Omental fat pad (tissue), 4 donors: Measurements from ENCODE around the gene EFS. TPM values are rescaled to one million over a fixed set of nuclear protein-coding genes. Genes with fewer than 3 reads are reported as not detected.

Experiments
- ATAC-seq: fragments of 150-250 bp; one replicate; pipeline ENCODE4 v1.9.1; 2016; ENCODE audit warnings: mild to moderate bottlenecking, moderate library complexity; ENCODE audit not compliant: low FRiP score
- DNase-seq: peaks from one replicate; pipeline ENCODE4 v3.0.0-alpha.2; 2019; ENCODE audit warnings: low spot score
- CTCF ChIP-seq, 3 donors: fragments of 450-650 bp; IDR thresholded peaks; one replicate each; pipeline ENCODE4 v1.5.1; 2016 to 2017; ENCODE audit warnings: antibody characterized with exemption in 3 of 3, mild to moderate bottlenecking in 3 of 3, moderate library complexity in 2 of 3
- total RNA-seq, 4 donors: library from RNA; depleted of rRNA; stranded (reverse); fragments of >200 nt; gene quantifications; one replicate each; pipeline ENCODE4 v1.1.0, GENCODE V29; 2016

Gene EFS
- total RNA-seq, 4 donors from 2014 or later: 3.0 to 15.8 (median 7.1) TPM

DNA sequence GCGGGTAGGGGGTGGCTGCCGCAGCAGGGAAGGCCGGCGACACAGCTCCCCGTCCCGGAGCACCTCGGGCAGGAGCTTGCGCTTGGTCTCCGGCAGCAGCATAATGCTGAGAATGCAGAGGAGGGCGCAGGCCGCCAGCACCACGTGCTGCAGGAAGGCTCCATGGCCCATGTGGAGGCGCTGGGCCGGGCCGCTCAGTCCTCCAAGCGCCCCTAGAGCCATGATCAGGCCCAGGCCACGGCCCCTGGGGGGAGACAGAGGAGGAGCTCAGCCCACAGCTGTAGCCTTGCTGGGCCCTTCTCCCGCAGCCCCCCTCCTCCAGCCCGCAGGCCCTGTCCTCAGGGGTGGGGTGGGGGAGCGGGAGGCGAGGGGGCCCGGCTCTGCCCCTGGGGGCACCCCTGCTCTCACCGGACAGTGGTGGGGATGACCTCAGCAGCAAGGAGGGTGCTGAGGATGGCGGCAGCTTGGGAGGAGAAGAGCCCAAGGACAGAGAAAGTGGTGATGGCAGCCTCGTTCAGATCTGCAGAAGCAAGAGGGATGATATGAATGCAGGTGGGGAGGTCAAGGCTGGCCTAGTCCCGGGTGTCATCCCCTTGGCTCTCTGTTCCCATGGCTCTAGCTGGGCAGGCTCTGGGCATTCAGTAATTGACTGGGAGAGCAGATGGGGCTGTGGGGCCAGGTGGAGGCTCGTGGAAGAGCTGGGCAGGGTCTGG, 18.1 kb downstream of the EFS start:
- no peak for TF ChIP-seq CTCF (IDR thresholded peaks at IDR 0.05)
- DNase-seq (no peak), ATAC-seq (no peak)

DNA sequence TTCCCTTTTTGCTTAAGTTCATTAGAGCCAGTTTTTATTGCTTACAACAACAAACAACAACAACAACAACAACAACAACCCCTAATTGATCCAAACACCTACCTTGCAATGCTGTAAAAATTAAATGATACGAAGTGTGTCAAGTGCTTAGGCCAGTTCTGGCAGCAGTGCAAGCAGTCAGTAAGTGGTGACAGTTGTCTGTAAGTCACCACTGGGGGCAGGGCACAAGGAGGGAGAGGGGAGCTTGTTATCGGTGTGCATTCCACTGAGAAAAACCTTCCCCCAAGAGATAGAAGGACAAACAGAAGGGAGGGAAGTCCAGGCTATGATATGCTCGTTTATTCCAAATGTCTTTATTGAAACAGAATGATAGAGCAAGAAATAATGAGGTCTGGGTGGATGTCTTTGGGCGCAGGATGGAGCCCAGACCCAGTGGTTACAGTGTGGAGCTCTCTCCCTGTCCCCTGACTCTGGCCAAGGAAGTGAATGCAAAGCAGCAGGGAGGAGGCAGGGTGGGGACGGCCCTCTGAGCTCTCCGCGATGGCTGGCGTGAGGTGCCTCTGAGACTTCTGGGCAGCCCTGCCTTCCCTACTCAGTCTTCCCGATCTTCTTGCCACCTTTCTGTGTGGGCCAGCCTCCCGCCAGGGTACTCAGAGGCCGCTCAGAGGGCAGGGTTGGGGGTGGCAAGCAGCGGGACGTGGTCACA, 18.8 kb downstream of the EFS start:
- ATAC-seq: no peak
- TF ChIP-seq CTCF (IDR thresholded peaks at IDR 0.05): no peak
- DNase-seq: no peak

- TF ChIP-seq CTCF (IDR thresholded peaks at IDR 0.05): no peak
- DNase-seq (no peak), ATAC-seq (no peak)
Measured at GRCh38 chr14:23344481-23344880, 20.5 kb downstream of the EFS start.

DNA sequence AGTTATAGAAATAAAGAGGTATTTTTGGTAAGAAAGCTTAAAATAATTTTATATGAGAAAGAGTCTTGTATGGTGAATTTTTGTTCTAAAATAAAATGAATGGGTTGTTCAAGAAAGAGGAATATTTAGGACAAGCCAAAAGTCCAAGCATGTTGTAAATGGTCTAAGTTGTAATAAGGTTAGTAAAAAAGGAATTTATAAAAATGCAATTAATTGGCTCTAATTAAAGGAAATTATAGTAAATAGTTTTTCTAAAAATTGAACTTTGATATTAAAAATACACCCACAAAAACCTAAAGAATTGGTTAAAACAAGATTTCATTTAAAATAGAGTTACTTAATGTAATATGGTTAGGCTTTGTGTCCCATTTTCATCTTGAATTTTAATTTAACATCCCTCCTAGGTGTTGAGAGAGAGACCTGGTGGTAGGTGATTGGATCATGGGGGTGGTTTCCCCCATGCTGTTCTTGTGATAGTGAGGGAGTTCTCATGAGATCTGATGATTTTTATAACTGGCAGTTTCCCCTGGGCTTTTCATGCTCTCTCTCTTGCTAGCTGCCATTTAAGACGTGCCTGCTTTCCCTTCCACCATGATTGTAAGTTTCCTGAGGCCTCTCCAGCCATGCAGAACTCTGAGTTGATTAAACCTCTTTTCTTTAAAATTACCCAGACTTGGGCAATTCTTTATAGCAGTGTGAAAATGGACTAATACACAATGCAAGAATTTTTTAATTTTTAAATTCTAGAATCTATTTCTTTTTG, 25.3 kb downstream of the EFS start:
- DNase-seq: no peak
- ATAC-seq: no peak
- no peak for TF ChIP-seq CTCF (IDR thresholded peaks at IDR 0.05)

- DNase-seq: no peak
- no peak for ATAC-seq
- no peak for TF ChIP-seq CTCF (IDR thresholded peaks at IDR 0.05)
Measured at GRCh38 chr14:23335623-23336022, 29.3 kb downstream of the EFS start.

DNA sequence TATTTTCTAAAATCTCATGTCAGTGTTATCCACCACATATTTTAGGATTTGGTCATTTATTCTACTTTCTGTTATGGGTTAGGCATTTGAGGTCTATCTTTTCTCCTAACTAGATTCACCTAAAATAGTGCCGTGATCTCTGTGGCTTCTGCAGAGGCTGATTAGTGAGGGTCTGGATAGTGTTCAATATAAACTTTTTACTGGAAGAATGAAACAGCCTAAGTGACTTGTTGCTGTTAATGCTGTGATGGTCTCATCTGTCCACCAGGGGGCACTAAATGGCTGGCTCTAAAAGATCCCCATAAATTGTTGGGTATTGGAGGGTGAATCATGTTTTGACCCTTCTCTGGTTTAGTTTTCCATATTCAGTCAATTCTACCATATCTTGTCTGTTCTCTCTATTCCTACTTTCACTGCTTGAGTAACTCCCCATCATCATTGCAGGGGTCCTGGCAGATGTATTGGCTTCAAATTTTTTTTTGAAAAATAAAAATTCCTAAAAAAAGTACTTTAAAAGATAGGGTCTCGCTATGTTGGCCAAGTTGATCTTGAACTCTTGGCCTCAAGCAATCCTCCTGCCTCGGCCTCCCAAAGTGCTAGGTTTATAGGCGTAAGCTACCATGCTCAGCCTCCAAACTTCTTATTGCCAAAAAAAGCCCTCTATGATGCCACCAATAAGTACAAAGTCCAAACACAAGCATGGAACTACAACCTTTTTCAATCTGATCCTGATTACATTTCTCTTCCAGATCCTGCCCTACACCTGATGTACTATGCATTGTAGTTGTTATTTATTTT, 36.8 kb downstream of the EFS start:
- no peak for TF ChIP-seq CTCF (IDR thresholded peaks at IDR 0.05)
- DNase-seq: peak; percentile 63

More for the DNA sequence above, 36.8 kb downstream of the EFS start:
- ATAC-seq: peak; percentile 53
